KOPT-K1 (cell line): Measurements from ENCODE around the gene TMEM143.
"Not testable (repeated sequence)": the region's sequence is repeated elsewhere in the genome, so short reads cannot be mapped to it uniquely, and the experiment has no call there.

Experiments
- H3K27ac ChIP-seq: fragments of 200-600 bp; sonication (generic); 2 replicates; pipeline ENCODE4 v1.5.1; 2016; ENCODE audit warnings: antibody characterized with exemption, mild to moderate bottlenecking, low read depth, low read length; ENCODE audit not compliant: poor library complexity, severe bottlenecking
- H3K36me3 ChIP-seq: fragments of 200-600 bp; sonication (generic); 2 replicates; pipeline ENCODE4 v1.5.1; 2017; ENCODE audit warnings: antibody characterized with exemption, mild to moderate bottlenecking, low read length, moderate library complexity; ENCODE audit not compliant: insufficient read depth
- H3K9me3 ChIP-seq: fragments of 200-600 bp; sonication (generic); 2 replicates; pipeline ENCODE4 v1.5.1; 2017; ENCODE audit warnings: antibody characterized with exemption, low read length, mild to moderate bottlenecking; ENCODE audit not compliant: insufficient read depth, poor library complexity, severe bottlenecking

TMEM143 gene

GRCh38 chr19:48332662-48333466 is 30.9 kb downstream of the TMEM143 start:
- Histone ChIP-seq H3K36me3 (no peaks in the 10 kb centered on the region), H3K9me3 (peaks cover 11% of the 10 kb centered on the region), H3K27ac (peak overlapping the region; percentile 88)

DNA sequence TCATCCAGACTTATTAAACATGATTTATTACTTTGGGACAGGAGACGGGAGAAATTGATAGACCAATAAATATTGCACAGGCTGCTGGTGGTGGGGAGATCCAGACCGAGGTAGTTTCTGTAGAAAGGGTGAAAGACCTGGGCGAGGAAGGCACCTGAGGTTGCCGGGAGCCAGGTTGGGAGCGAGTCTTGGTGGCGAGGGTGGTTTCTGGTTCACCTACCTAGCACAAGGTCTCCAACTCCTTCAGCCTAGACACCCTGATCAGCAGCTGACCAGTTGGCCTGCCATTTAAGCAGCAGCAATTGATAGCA is 31.4 kb downstream of the TMEM143 start:
- Histone ChIP-seq H3K36me3 (no peaks in the 10 kb centered on the region), H3K27ac (peak overlapping the region; percentile 88), H3K9me3 (peaks cover 11% of the 10 kb centered on the region)

DNA sequence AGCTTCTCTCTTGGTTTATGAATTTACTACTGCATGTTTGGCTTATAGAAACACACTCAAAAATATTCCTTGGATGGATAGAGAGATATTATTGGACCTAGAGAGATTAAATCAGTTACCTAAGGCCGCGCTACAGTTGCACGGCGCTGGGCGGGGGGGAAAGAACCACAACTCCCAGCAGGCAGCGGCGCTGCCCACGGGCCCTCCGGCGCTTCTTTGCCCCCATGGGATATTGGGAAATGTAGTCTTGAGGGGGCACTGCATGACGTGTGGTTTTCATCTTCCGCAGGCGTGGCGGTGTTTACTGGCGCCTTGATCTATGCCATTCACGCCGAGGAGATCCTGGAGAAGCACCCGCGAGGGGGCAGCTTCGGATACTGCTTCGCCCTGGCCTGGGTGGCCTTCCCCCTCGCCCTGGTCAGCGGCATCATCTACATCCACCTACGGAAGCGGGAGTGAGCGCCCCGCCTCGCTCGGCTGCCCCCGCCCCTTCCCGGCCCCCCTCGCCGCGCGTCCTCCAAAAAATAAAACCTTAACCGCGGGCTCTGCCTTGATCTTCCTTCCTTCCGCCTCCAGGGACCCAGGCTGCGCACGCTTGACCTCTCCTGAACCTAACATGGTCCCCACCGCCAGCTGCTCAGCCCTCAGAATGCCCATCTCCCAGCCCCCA is 33.6 kb downstream of the TMEM143 start:
- Histone ChIP-seq H3K9me3 (peaks cover 11% of the 10 kb centered on the region), H3K27ac (peak overlapping the region; percentile 88), H3K36me3 (no peaks in the 10 kb centered on the region)

DNA sequence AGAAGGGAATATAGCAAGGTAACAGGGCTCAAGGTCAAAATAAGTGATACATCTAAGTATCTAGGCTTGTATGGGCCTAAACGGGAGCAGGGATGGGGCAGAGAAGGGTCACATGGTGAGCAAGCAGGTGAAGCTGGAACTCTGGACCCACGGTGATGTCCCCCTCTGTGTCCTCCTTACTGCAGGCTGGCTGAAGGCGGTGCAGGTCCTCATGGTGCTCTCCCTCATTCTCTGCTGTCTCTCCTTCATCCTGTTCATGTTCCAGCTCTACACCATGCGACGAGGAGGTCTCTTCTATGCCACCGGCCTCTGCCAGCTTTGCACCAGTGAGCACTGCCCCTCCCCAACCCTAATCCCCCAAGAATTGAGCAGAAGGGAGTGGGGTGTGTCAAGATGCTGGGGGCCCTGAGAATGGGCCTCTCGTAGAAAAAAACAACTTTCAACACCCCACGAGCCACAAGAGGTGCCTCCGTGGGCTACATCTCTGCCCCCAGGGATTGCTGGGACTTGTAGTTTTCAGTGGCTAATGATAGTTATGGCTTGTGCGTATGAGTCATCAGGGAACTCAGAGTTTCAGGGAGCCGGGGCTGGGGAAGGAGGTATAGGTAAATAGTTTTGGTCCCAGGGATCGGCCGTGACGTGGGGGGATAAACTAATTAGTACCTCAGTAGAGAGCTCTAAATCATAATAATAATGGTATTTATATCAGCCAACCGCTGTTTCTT is 34.4 kb downstream of the TMEM143 start:
- H3K9me3 ChIP-seq: peaks cover 11% of the 10 kb centered on the region
- H3K27ac ChIP-seq: peak overlapping the region; percentile 88
- H3K36me3 ChIP-seq: no peaks in the 10 kb centered on the region

GRCh38 chr19:48325265-48325910 is 38.4 kb downstream of the TMEM143 start, which contains the start of gene EMP3:
EMP3 (plus strand) TSS chr19:48325552; CDS start chr19:48326845, 1,293 bp downstream.
- peaks cover 11% of the 10 kb centered on the region for H3K9me3 ChIP-seq
- peak within 1 kb of the TSS; percentile 63 for H3K27ac ChIP-seq
- no peaks in the 10 kb centered on the region for H3K36me3 ChIP-seq

DNA sequence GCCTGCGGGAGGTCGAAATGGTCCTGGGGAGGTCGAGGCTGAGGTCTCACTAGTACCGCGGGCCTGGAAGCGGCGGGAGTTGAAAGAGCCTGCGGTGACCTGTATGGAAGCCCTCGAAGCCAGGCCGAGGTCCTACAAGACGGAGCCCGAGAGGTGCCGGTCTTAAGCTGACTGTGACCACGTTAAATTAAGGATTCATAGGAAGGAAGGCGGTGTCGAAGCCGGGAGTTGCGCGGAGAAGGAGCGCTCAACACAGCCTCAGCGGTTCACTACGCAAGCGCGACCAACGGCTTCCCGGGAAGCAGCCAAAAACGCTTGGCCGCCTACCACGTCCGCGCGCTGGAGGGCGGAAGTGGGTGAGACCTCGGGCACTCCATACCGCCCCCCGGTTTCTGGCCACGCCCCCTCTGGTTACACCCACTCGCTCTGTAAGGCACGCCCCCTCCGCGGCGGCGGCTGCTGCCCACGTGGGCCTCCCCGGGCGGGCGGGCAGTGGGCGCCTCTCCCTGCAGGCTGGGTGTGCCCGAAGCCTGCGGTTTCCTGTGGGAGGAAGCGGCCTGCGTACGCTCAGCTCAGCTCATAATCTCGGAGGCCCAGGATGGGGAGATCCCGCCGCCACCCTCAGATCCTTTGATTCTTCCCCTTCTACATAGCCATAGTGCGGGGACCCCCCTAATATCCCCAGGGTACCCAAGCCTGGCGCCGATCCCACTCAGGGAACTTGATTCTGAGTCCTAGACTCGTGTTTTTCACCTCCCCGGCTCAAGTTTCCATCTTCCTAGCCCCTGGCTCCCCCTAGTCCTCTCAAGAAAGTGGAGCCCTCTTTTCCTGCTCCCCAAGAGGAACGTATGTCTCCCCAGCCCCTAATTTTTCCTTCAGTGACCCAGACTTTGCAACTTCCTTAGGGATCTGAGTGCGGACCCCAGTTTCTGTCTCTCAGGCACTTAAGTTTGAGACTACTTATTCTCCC is 41.8 kb downstream of the TMEM143 start:
- Histone ChIP-seq H3K27ac (peak overlapping the region; percentile 98), H3K9me3 (no peaks in the 10 kb centered on the region), H3K36me3 (no peaks in the 10 kb centered on the region)

GRCh38 chr19:48321372-48321621 is 42.4 kb downstream of the TMEM143 start:
- no peaks in the 10 kb centered on the region for H3K9me3 ChIP-seq
- H3K36me3 ChIP-seq: no peaks in the 10 kb centered on the region
- peak overlapping the region; percentile 98 for H3K27ac ChIP-seq

GRCh38 chr19:48319647-48320541 is 43.8 kb downstream of the TMEM143 start:
- Histone ChIP-seq H3K27ac (peak overlapping the region; percentile 98), H3K36me3 (no peaks in the 10 kb centered on the region), H3K9me3 (no peaks in the 10 kb centered on the region)

DNA sequence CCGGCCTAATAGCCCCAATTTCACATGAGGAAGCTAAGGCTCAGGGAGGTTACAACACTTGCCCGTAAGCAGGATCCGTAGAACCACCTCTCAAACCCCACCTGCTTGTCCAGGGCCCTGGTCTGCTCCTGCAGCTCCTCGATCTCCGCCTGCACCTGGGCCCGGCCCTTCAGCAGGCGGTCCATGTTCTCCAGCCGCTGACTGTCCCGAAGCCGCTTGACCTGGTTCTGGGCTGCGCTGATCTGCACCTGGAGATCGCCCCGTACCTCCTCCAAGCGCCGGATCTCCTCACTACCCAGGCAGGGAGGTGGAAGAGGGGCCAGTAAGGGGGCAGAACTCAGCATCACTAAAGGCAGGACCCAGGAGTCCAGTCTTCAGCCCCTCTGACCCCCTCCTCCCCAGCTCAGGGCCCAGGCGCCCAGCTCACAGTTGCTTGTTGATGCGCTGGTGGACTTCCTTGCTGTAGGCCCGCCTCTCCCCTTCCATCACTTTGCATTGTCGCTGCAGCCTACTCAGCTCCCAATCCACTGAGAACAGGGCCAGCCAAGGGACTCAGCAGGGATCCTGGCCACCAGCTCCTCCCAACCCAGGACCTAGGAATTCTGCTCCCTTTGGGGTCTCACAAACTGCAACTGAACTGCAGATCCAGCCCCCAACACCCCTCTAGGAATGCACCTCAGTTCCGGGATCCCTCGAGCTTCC is 45.3 kb downstream of the TMEM143 start:
- Histone ChIP-seq H3K27ac (no peak overlapping the region), H3K36me3 (no peaks in the 10 kb centered on the region), H3K9me3 (no peaks in the 10 kb centered on the region)

DNA sequence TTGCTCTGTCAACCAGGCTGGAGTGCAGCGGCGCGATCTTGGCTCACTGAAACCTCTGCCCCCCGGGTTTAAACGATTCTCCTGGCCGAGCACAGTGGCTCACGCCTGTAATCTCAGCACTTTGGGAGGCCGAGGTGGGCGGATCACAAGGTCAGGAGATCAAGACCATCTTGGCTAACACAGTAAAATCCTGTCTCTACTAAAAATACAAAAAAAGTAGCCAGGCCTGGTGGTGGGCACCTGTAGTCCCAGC is 46.1 kb downstream of the TMEM143 start:
- H3K9me3 ChIP-seq, H3K36me3 ChIP-seq, H3K27ac ChIP-seq: not testable (repeated sequence)

- Histone ChIP-seq H3K9me3 (no peaks in the 10 kb centered on the region), H3K36me3 (no peaks in the 10 kb centered on the region), H3K27ac (no peak overlapping the region)
Observed at GRCh38 chr19:48315712-48316111, 48.0 kb downstream of the TMEM143 start.

- Histone ChIP-seq H3K9me3 (no peaks in the 10 kb centered on the region), H3K27ac (no peak overlapping the region), H3K36me3 (no peaks in the 10 kb centered on the region)
Observed at GRCh38 chr19:48311384-48311783, 52.4 kb downstream of the TMEM143 start.

DNA sequence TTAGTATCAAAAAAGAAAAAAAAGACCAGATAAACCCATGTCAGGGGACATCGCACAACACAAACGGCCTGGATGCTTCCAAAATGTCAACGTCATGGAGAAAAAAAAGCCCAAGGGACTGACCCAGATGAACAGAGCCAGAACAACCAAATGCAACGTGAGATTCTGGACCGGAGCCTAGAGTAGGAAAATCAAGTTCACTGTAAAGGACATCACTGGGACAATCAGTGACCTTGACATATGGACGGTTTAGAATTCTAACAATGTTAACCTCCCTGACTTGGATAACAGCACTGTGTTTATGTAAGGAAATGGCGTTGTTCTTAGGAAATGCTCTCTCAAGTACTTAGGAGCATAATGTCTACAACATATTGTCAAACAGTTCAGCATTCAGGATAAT is 53.5 kb downstream of the TMEM143 start:
- Histone ChIP-seq H3K27ac (no peak overlapping the region), H3K9me3 (no peaks in the 10 kb centered on the region), H3K36me3 (no peaks in the 10 kb centered on the region)
